Vagina (tissue), 2 donors: ENCODE measurements around the gene ESYT2.

Experiments
- CTCF ChIP-seq, 3 experiments: fragments of 450-650 bp in 2 of 3; fragments of 200-600 bp in 1 of 3; sonication (generic) in 1 of 3; IDR thresholded peaks; one replicate each; pipeline ENCODE4 v1.5.1; 2017 to 2019; ENCODE audit warnings: antibody characterized with exemption in 3 of 3, mild to moderate bottlenecking in 2 of 3, moderate library complexity in 2 of 3
- POLR2A ChIP-seq, 2 donors: fragments of 450-650 bp; IDR thresholded peaks; one replicate each; pipeline ENCODE4 v1.6.1; 2017; ENCODE audit warnings: antibody characterized with exemption in 2 of 2, mild to moderate bottlenecking in 2 of 2, moderate library complexity in 2 of 2
- POLR2AphosphoS5 ChIP-seq, 2 donors: sonication (generic); formaldehyde crosslinking; IDR thresholded peaks; one replicate each; pipeline ENCODE4 v1.9.0; 2017; ENCODE audit warnings: antibody characterized with exemption in 2 of 2, mild to moderate bottlenecking in 2 of 2, low read depth in 1 of 2; ENCODE audit not compliant: insufficient read depth in 1 of 2

- TF ChIP-seq CTCF (IDR thresholded peaks at IDR 0.05): no peak
- no peak for TF ChIP-seq POLR2A (IDR thresholded peaks at IDR 0.05)
- no peak for TF ChIP-seq POLR2AphosphoS5 (IDR thresholded peaks at IDR 0.05; ENCODE audit: insufficient read depth in 1 of 2, low read depth in 1 of 2)
Measured at GRCh38 chr7:158860394-158860793, 31.1 kb upstream of the ESYT2 start.
